Measurements from ENCODE around the gene IL17B. TPM values are rescaled to one million over a fixed set of nuclear protein-coding genes. Genes with fewer than 3 reads are reported as not detected.
"Not testable (repeated sequence)": the region's sequence is repeated elsewhere in the genome, so short reads cannot be mapped to it uniquely, and the experiment has no call there.

Gene IL17B
- total RNA-seq, 2 donors from 2014 or later: 9.3 TPM; not detected in 1

- Histone ChIP-seq H3K4me3 (no peak overlapping the region), H3K4me1 (replicated peaks) (no peaks in the 10 kb centered on the region), H3K9me3 (no peaks in the 10 kb centered on the region), H3K36me3 (no peaks in the 10 kb centered on the region), H3K27me3 (replicated peaks; ENCODE audit: insufficient read depth) (no peaks in the 10 kb centered on the region), H3K27ac (peak overlapping the region; percentile 39 to 54)
- no peak for DNase-seq (ENCODE audit: low spot score)
- WGBS: 55% methylated on average over 6 of the region's 6 CpGs
- intact Hi-C loops (cut with DNase I): no loop called here
- TF ChIP-seq POLR2A (IDR thresholded peaks at IDR 0.05): no peak
- TF ChIP-seq CTCF (IDR thresholded peaks at IDR 0.05): no peak
- TF ChIP-seq POLR2AphosphoS5 (IDR thresholded peaks at IDR 0.05): no peak
Measured at GRCh38 chr5:149400304-149400703, 21.2 kb upstream of the IL17B start.

- Histone ChIP-seq H3K4me1 (replicated peaks) (no peaks in the 10 kb centered on the region), H3K4me3 (no peak overlapping the region), H3K27ac (peak overlapping the region; percentile 39 to 54), H3K27me3 (replicated peaks; ENCODE audit: insufficient read depth) (no peaks in the 10 kb centered on the region), H3K9me3 (no peaks in the 10 kb centered on the region), H3K36me3 (no peaks in the 10 kb centered on the region)
- no peak for DNase-seq (ENCODE audit: low spot score)
- intact Hi-C loops (cut with DNase I): no loop called here
- TF ChIP-seq POLR2A (IDR thresholded peaks at IDR 0.05): no peak
- no peak for TF ChIP-seq CTCF (IDR thresholded peaks at IDR 0.05)
- TF ChIP-seq POLR2AphosphoS5 (IDR thresholded peaks at IDR 0.05): no peak
Measured at GRCh38 chr5:149399775-149400174, 20.7 kb upstream of the IL17B start.

- WGBS: 80% methylated on average over 7 of the region's 7 CpGs
- DNase-seq (ENCODE audit: low spot score); H3K4me1 ChIP-seq (replicated peaks); H3K9me3 ChIP-seq; H3K4me3 ChIP-seq; intact Hi-C loops (cut with DNase I); H3K27ac ChIP-seq; H3K27me3 ChIP-seq (replicated peaks; ENCODE audit: insufficient read depth); H3K36me3 ChIP-seq: not testable (repeated sequence)
Measured at GRCh38 chr5:149398747-149399266, 19.7 kb upstream of the IL17B start.

- H3K9me3 ChIP-seq: no peaks in the 10 kb centered on the region
- no peak overlapping the region for H3K4me3 ChIP-seq
- no peaks in the 10 kb centered on the region for H3K36me3 ChIP-seq
- H3K4me1 ChIP-seq (replicated peaks): no peaks in the 10 kb centered on the region
- H3K27ac ChIP-seq: no peak overlapping the region
- H3K27me3 ChIP-seq (replicated peaks; ENCODE audit: insufficient read depth): no peaks in the 10 kb centered on the region
- TF ChIP-seq POLR2A (IDR thresholded peaks at IDR 0.05) (no peak), POLR2AphosphoS5 (IDR thresholded peaks at IDR 0.05) (no peak), CTCF (IDR thresholded peaks at IDR 0.05) (no peak)
- no peak for DNase-seq (ENCODE audit: low spot score)
- intact Hi-C loops (cut with DNase I): no loop called here
- WGBS: 88% methylated on average over 6 of the region's 6 CpGs
Measured at GRCh38 chr5:149397530-149397929, 18.4 kb upstream of the IL17B start.

- H3K4me1 ChIP-seq (replicated peaks); H3K9me3 ChIP-seq; H3K27ac ChIP-seq; DNase-seq (ENCODE audit: low spot score); H3K36me3 ChIP-seq; H3K4me3 ChIP-seq; intact Hi-C loops (cut with DNase I); H3K27me3 ChIP-seq (replicated peaks; ENCODE audit: insufficient read depth): not testable (repeated sequence)
Measured at GRCh38 chr5:149394996-149395395, 15.9 kb upstream of the IL17B start.

GRCh38 chr5:149392718-149393117, 13.6 kb upstream of the IL17B start:
- TF ChIP-seq POLR2A (IDR thresholded peaks at IDR 0.05) (no peak), POLR2AphosphoS5 (IDR thresholded peaks at IDR 0.05) (no peak), CTCF (IDR thresholded peaks at IDR 0.05) (no peak)
- Histone ChIP-seq H3K36me3 (no peaks in the 10 kb centered on the region), H3K27ac (no peak overlapping the region), H3K4me3 (no peak overlapping the region), H3K27me3 (replicated peaks; ENCODE audit: insufficient read depth) (no peaks in the 10 kb centered on the region), H3K4me1 (replicated peaks) (no peaks in the 10 kb centered on the region), H3K9me3 (no peaks in the 10 kb centered on the region)
- 86% methylated on average over 19 of the region's 19 CpGs for WGBS
- no peak for DNase-seq (ENCODE audit: low spot score)
- intact Hi-C loops (cut with DNase I): no loop called here
